Kidney epithelial cell (primary cell): ENCODE measurements around the gene AOPEP. TPM values are rescaled to one million over a fixed set of nuclear protein-coding genes. Genes with fewer than 3 reads are reported as not detected.

Source experiments
- DNase-seq: peaks from one replicate; pipeline ENCODE4 v3.0.0-alpha.2; 2010; ENCODE audit warnings: low read depth
- H3K27me3 ChIP-seq: 2 replicates; pipeline ENCODE4 v1.6.0; 2011; ENCODE audit warnings: low read length; ENCODE audit not compliant: control insufficient read depth, insufficient read depth
- H3K36me3 ChIP-seq: 2 replicates; pipeline ENCODE4 v1.5.1; 2011; ENCODE audit warnings: low read length; ENCODE audit not compliant: control insufficient read depth, insufficient read depth
- H3K4me3 ChIP-seq: 2 replicates; pipeline ENCODE4 v1.5.1; 2011; ENCODE audit warnings: low read depth, mild to moderate bottlenecking, control low read depth, low read length
- CTCF ChIP-seq: IDR thresholded peaks from 2 replicates; pipeline ENCODE4 v1.5.1; 2011; ENCODE audit warnings: mild to moderate bottlenecking, moderate library complexity, low read length, control low read depth, inconsistent platforms; ENCODE audit not compliant: insufficient read depth, poor library complexity, severe bottlenecking
- total RNA-seq: library from RNA; depleted of rRNA; stranded (reverse); fragments of >200 nt; gene quantifications from 2 replicates; pipeline ENCODE4 v1.2.3, GENCODE V29; 2015

AOPEP gene
- total RNA-seq, 1 donor from 2014 or later = 17.4 TPM

- Histone ChIP-seq H3K36me3 (no peaks in the 10 kb centered on the region), H3K4me3 (no peak overlapping the region), H3K27me3 (no peaks in the 10 kb centered on the region)
- no peak for DNase-seq
- no peak for TF ChIP-seq CTCF
These were observed 249.6 kb downstream of the AOPEP start for GRCh38 chr9:94976077-94976476.

- no peak for DNase-seq
- H3K36me3 ChIP-seq = no peaks in the 10 kb centered on the region
- TF ChIP-seq CTCF = no peak
- no peak overlapping the region for H3K4me3 ChIP-seq
- no peaks in the 10 kb centered on the region for H3K27me3 ChIP-seq
These were observed 250.9 kb downstream of the AOPEP start for GRCh38 chr9:94977416-94977815.

- Histone ChIP-seq H3K4me3 (no peak overlapping the region), H3K36me3 (no peaks in the 10 kb centered on the region), H3K27me3 (no peaks in the 10 kb centered on the region)
- no peak for DNase-seq
- TF ChIP-seq CTCF = no peak
These were observed 253.5 kb downstream of the AOPEP start for GRCh38 chr9:94979904-94980507.

- no peak for DNase-seq
- Histone ChIP-seq H3K27me3 (no peaks in the 10 kb centered on the region), H3K36me3 (no peaks in the 10 kb centered on the region), H3K4me3 (no peak overlapping the region)
- TF ChIP-seq CTCF = no peak
These were observed 254.6 kb downstream of the AOPEP start for GRCh38 chr9:94980947-94981722.

GRCh38 chr9:94981723-94982090, 255.2 kb downstream of the AOPEP start:
- TF ChIP-seq CTCF = no peak

GRCh38 chr9:94982211-94982610, 255.7 kb downstream of the AOPEP start:
- no peak overlapping the region for H3K4me3 ChIP-seq
- H3K36me3 ChIP-seq = no peaks in the 10 kb centered on the region
- TF ChIP-seq CTCF = no peak
- no peak for DNase-seq
- H3K27me3 ChIP-seq = no peaks in the 10 kb centered on the region

More at GRCh38 chr9:94981723-94982090, 255.2 kb downstream of the AOPEP start:
- H3K36me3 ChIP-seq = no peaks in the 10 kb centered on the region
- DNase-seq = no peak
- H3K27me3 ChIP-seq = no peaks in the 10 kb centered on the region
- no peak overlapping the region for H3K4me3 ChIP-seq
